ENCODE measurements around the gene ATPAF2. TPM values are rescaled to one million over a fixed set of nuclear protein-coding genes. Genes with fewer than 3 reads are reported as not detected.
A peak's percentile ranks its signal among the peaks of the same experiment; 100 is the strongest.

The ATPAF2 gene
- total RNA-seq (2014; rRNA removed; shearing (Covaris generic)) (17.0 and 37.6 TPM in 2 replicates), polyA plus RNA-seq (2016; fragmentation: Nextera tagmentation; extraction: Ambion mirVana) (21.9 and 22.3 TPM in 2 replicates)

DNA sequence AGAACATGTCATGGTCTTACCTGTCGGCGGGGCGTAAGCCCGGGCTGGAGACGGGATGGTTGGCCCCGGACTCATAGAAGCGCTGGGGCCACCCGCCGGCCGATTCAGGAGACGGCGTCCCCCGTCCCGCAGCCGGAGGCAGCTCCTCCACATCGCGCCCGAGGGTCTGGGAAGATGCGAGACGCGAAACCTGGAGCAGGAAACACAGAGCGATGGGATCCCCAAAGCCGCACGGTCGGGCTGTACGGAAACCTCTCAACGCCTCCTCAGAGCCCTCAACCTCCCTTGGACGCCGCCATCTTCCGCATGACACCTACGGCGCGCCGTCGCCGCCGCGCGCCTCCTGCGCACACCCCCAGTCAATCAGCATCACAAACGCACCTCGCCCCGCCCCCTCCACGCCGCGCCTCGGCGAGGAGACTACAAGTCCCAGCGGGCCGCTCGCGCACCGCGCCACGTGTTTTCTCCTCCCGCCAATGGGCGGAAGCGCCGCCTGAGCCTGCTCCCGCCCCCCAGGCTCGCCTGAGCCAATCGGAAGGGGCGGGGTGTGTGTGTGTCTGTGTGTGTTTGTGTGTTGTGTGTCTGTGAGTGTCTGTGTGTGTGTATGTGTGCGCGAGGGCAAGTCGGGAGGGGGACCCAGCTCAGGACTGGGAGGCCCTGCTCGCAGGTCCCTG lies at the start of gene ATPAF2, which contains the start of gene GID4:
Gene ATPAF2, minus strand, starts transcription at position 308 of the 674 bp plus-strand sequence. Its CDS starts 155 bp downstream, at position 153.
Gene GID4, plus strand, starts transcription at position 548 of the 674 bp plus-strand sequence. Its CDS starts 57 bp downstream, at position 605.
- Histone ChIP-seq H3K27me3 (replicated peaks; ENCODE audit: insufficient read depth) (no peaks in the 10 kb centered on the region), H3F3A (ENCODE audit: insufficient read depth) (peaks cover 15% of the 10 kb centered on the region), H3K4me1 (ENCODE audit: insufficient read depth) (peaks cover 31% of the 10 kb centered on the region), H3K9me2 (ENCODE audit: insufficient read depth) (no peaks in the 10 kb centered on the region), H3K9ac (peak within 1 kb of the TSS; percentile 89), H4K20me1 (ENCODE audit: insufficient read depth) (0 out of 2 replicates have a peak, but pooled peaks cover 6% of the 10 kb centered on the region), H3K27ac (peak within 1 kb of the TSS; percentile 37), H3K36me3 (ENCODE audit: low read depth) (no peaks in the 10 kb centered on the region), H2AFZ (peak within 1 kb of the TSS; percentile 88), H3K9me3 (ENCODE audit: low read depth) (no peaks in the 10 kb centered on the region), H3K4me3 (peak within 1 kb of the TSS; percentile 86), H3K79me2 (ENCODE audit: insufficient read depth) (peaks cover 84% of the 10 kb centered on the region), H3K4me2 (ENCODE audit: unreplicated experiment) (peak within 1 kb of the TSS; percentile 97)
- in situ Hi-C loops (cut with MboI): loop anchor here (25.0 kb wide), 1 partner anchor 352 kb away; the partner anchor contains the start of gene RAI1
- WGBS, 2 experiments (ENCODE audit: low coverage in 1 of 2, low lambda C conversion rate in 2 of 2, missing lambda C conversion rate in 2 of 2): 0 to 1% methylated on average over 59 of the region's 67 CpGs
- no peak for TF ChIP-seq EZH2phosphoT487 (IDR thresholded peaks at IDR 0.05; ENCODE audit: insufficient read depth, low read depth)
- no peak for TF ChIP-seq EZH2 (IDR thresholded peaks at IDR 0.05; ENCODE audit: insufficient read depth, poor library complexity, severe bottlenecking)
- DNase-seq: peak; percentile 100

DNA sequence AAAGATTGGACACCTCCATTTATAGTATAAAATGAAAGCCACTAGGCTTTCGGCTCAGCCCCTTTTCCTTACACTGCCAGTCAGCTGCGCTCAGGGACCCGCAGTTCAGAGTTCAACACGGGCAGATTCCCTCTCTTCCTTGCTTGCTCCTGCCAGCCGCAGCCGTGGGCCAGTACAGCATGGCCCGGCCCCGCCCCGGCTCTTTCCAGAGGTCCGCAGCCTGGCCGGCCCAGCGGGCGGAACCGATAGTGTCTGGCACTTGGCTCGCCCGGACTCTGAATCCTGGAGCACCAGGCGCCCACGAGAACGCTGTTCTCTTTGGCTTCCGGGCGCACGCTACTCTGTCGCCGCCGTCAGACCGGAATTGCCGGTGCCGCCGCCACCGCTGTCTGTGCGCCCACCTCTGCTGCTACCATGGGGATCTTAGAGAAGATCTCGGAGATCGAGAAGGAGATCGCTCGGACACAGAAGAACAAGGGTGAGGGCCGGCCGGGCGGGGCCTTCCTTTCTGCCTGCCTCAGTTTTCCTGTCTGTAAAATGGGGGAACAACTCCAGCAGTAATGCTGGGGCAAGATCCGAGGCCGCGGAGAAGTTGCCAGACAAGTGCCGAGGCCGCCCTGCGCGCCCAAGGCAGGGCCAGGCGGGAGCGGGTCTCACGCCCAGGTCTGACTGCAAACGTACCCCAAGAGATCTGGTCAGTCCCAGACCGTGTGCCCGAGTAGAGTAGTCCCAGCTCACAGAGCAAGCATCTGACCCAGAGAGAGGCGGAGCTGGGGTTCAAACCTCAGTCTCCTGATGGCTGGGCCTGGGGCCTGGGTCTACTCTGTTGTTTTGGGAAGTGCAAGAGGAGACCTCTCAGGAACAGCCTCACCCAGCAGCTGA lies 48.9 kb upstream of the ATPAF2 start, which contains the start of gene DRG2:
Gene DRG2, plus strand, starts transcription at position 339 of the 882 bp plus-strand sequence. Its CDS starts 76 bp downstream, at position 415.
- peak within 1 kb of the TSS; percentile 96 for H2AFZ ChIP-seq
- H3K9ac ChIP-seq: peak within 1 kb of the TSS; percentile 87
- H3K9me3 ChIP-seq (ENCODE audit: low read depth): no peaks in the 10 kb centered on the region
- H3K4me1 ChIP-seq (ENCODE audit: insufficient read depth): peaks cover 10% of the 10 kb centered on the region
- H3K27ac ChIP-seq: peak within 1 kb of the TSS; percentile 48
- H3K4me3 ChIP-seq: peak within 1 kb of the TSS; percentile 97
- H3K9me2 ChIP-seq (ENCODE audit: insufficient read depth): no peaks in the 10 kb centered on the region
- 1% methylated on average over 51 to 52 of the region's 52 CpGs for WGBS, 2 experiments (ENCODE audit: low coverage in 1 of 2, low lambda C conversion rate in 2 of 2, missing lambda C conversion rate in 2 of 2)
- in situ Hi-C loops (cut with MboI): no loop called here
- no peaks in the 10 kb centered on the region for H4K20me1 ChIP-seq (ENCODE audit: insufficient read depth)
- no peaks in the 10 kb centered on the region for H3K36me3 ChIP-seq (ENCODE audit: low read depth)
- peaks cover 37% of the 10 kb centered on the region for H3K79me2 ChIP-seq (ENCODE audit: insufficient read depth)
- H3K4me2 ChIP-seq (ENCODE audit: unreplicated experiment): peak within 1 kb of the TSS; percentile 98
- TF ChIP-seq EZH2phosphoT487 (IDR thresholded peaks at IDR 0.05; ENCODE audit: insufficient read depth, low read depth) (no peak), EZH2 (IDR thresholded peaks at IDR 0.05; ENCODE audit: insufficient read depth, poor library complexity, severe bottlenecking) (no peak)
- H3K27me3 ChIP-seq (replicated peaks; ENCODE audit: insufficient read depth): no peaks in the 10 kb centered on the region
- no peaks in the 10 kb centered on the region for H3F3A ChIP-seq (ENCODE audit: insufficient read depth)
- peak; percentile 96 for DNase-seq

DNA sequence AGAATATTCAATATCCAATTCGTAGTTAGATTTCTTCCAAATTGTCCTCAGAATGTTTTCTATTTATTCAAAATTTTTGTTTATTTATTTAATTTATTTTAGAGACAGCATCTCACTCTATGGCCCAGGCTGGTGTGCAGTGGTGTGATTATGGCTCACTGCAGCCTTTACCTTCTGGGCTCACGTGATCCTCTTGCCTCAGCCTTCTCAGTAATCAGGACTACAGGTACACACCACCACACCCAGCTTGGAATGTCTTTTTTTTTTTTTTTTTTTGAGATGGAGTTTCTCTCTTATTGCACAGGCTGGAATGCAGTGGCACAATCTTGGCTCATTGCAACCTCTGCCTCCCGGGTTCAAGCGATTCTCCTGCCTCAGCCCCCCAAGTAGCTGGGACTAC lies 45.3 kb upstream of the ATPAF2 start:
- DNase-seq: no peak
- H3F3A ChIP-seq (ENCODE audit: insufficient read depth): no peaks in the 10 kb centered on the region
- H3K27me3 ChIP-seq (replicated peaks; ENCODE audit: insufficient read depth): no peaks in the 10 kb centered on the region; the same call in 1 of the 2 replicates
- H3K4me3 ChIP-seq: no peak overlapping the region
- H4K20me1 ChIP-seq (ENCODE audit: insufficient read depth): no peaks in the 10 kb centered on the region
- WGBS, 2 experiments (ENCODE audit: low coverage in 1 of 2, low lambda C conversion rate in 2 of 2, missing lambda C conversion rate in 2 of 2): 84 to 86% methylated on average over 4 of the region's 4 CpGs
- H3K36me3 ChIP-seq (ENCODE audit: low read depth): no peaks in the 10 kb centered on the region
- H2AFZ ChIP-seq: no peak overlapping the region
- H3K9me2 ChIP-seq (ENCODE audit: insufficient read depth): no peaks in the 10 kb centered on the region
- no peak overlapping the region for H3K27ac ChIP-seq
- H3K79me2 ChIP-seq (ENCODE audit: insufficient read depth): peaks cover 21% of the 10 kb centered on the region
- in situ Hi-C loops (cut with MboI): no loop called here
- no peak for TF ChIP-seq EZH2 (IDR thresholded peaks at IDR 0.05; ENCODE audit: insufficient read depth, poor library complexity, severe bottlenecking)
- TF ChIP-seq EZH2phosphoT487 (IDR thresholded peaks at IDR 0.05; ENCODE audit: insufficient read depth, low read depth): no peak
- H3K9me3 ChIP-seq (ENCODE audit: low read depth): no peaks in the 10 kb centered on the region
- H3K4me2 ChIP-seq (ENCODE audit: unreplicated experiment): no peak overlapping the region
- H3K9ac ChIP-seq: no peak overlapping the region
- H3K4me1 ChIP-seq (ENCODE audit: insufficient read depth): peaks cover 10% of the 10 kb centered on the region

DNA sequence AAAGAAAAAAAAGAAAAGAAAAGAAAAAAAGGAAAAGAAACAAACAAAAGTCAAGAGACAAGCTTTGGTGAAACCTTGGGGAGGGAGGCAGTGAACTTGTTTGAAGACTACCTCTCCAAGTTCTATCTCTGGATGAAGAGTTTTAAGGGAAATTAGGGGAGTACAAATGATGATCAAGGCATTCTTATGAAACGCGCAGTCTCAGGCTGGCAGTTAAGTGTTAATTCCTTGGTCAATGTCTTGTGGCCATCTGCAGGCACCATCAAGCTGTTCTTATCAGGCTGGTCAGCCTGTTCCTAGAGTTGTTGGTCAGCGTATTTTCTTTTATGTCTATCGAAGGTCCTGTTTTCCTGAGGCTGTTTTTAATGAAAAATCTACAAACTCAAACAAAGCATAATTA lies 40.6 kb upstream of the ATPAF2 start:
- Histone ChIP-seq H3K9me2 (ENCODE audit: insufficient read depth) (no peaks in the 10 kb centered on the region), H3K4me2 (ENCODE audit: unreplicated experiment) (no peak overlapping the region), H3K79me2 (ENCODE audit: insufficient read depth) (no peaks in the 10 kb centered on the region), H3K4me3 (no peak overlapping the region), H3K9ac (no peak overlapping the region), H3K27me3 (replicated peaks; ENCODE audit: insufficient read depth) (no peaks in the 10 kb centered on the region; the same call in 1 of the 2 replicates), H3K36me3 (ENCODE audit: low read depth) (no peaks in the 10 kb centered on the region), H3K4me1 (ENCODE audit: insufficient read depth) (no peaks in the 10 kb centered on the region), H2AFZ (no peak overlapping the region), H3K27ac (no peak overlapping the region), H4K20me1 (ENCODE audit: insufficient read depth) (no peaks in the 10 kb centered on the region), H3F3A (ENCODE audit: insufficient read depth) (no peaks in the 10 kb centered on the region; the same call in 1 of the 2 replicates), H3K9me3 (ENCODE audit: low read depth) (no peaks in the 10 kb centered on the region)
- DNase-seq: no peak
- WGBS, 2 experiments (ENCODE audit: low coverage in 1 of 2, low lambda C conversion rate in 2 of 2, missing lambda C conversion rate in 2 of 2): 76 to 79% methylated on average over 4 of the region's 4 CpGs
- TF ChIP-seq EZH2 (IDR thresholded peaks at IDR 0.05; ENCODE audit: insufficient read depth, poor library complexity, severe bottlenecking): no peak
- TF ChIP-seq EZH2phosphoT487 (IDR thresholded peaks at IDR 0.05; ENCODE audit: insufficient read depth, low read depth): no peak
- in situ Hi-C loops (cut with MboI): no loop called here

Measured in GM23248 (cell line).